GM19455 (cell line): ENCODE measurements around the gene CTSV.
"Not testable (repeated sequence)": the region's sequence is repeated elsewhere in the genome, so short reads cannot be mapped to it uniquely, and the experiment has no call there.

Experiments
- ATAC-seq: cut with Tn5 transposase; IDR thresholded peaks from one replicate; pipeline ENCODE4 v1.9.1; 2021; ENCODE audit not compliant: unreplicated experiment

The CTSV gene

GRCh38 chr9:97038611-97039513, at the start of gene CTSV:
Gene CTSV, minus strand, starts transcription at chr9:97039142. Its CDS starts 1,099 bp downstream, at chr9:97038043.
- peak; percentile 96 for ATAC-seq

GRCh38 chr9:97087668-97088215, 48.8 kb upstream of the CTSV start:
- not testable (repeated sequence) for ATAC-seq

GRCh38 chr9:97084562-97084991, 45.6 kb upstream of the CTSV start:
- ATAC-seq, result not testable (repeated sequence)

GRCh38 chr9:97078362-97078761, 39.4 kb upstream of the CTSV start:
- no peak for ATAC-seq

GRCh38 chr9:97077452-97078295, 38.7 kb upstream of the CTSV start:
- no peak for ATAC-seq

GRCh38 chr9:97076731-97077451, 37.9 kb upstream of the CTSV start:
- ATAC-seq, result not testable (repeated sequence)

GRCh38 chr9:97076238-97076637, 37.3 kb upstream of the CTSV start:
- ATAC-seq, result no peak

GRCh38 chr9:97075289-97075985, 36.5 kb upstream of the CTSV start:
- ATAC-seq, result no peak

GRCh38 chr9:97073506-97073905, 34.6 kb upstream of the CTSV start:
- ATAC-seq, result no peak

GRCh38 chr9:97072285-97072776, 33.4 kb upstream of the CTSV start:
- ATAC-seq, result no peak

- not testable (repeated sequence) for ATAC-seq
These were observed 31.4 kb upstream of the CTSV start for GRCh38 chr9:97070325-97070724.

GRCh38 chr9:97067490-97067889, 28.5 kb upstream of the CTSV start:
- ATAC-seq, result no peak

- no peak for ATAC-seq
These were observed 25.2 kb upstream of the CTSV start for GRCh38 chr9:97064176-97064575.

GRCh38 chr9:97060796-97061195, 21.9 kb upstream of the CTSV start:
- ATAC-seq, result no peak

- no peak for ATAC-seq
These were observed 20.7 kb upstream of the CTSV start for GRCh38 chr9:97059626-97060025.

GRCh38 chr9:97057651-97058050, 18.7 kb upstream of the CTSV start:
- no peak for ATAC-seq

GRCh38 chr9:97055891-97056290, 16.9 kb upstream of the CTSV start:
- not testable (repeated sequence) for ATAC-seq

GRCh38 chr9:97053717-97054116, 14.8 kb upstream of the CTSV start:
- no peak for ATAC-seq

- no peak for ATAC-seq
These were observed 13.8 kb upstream of the CTSV start for GRCh38 chr9:97052735-97053134.

GRCh38 chr9:97046228-97046627, 7.3 kb upstream of the CTSV start:
- no peak for ATAC-seq
